Limb (tissue), 2 donors: ENCODE results near the gene F12.

Experiments
- DNase-seq, 2 donors: peaks; one replicate each; pipeline ENCODE4 v3.0.0-alpha.2; 2016; ENCODE audit errors: extremely low spot score in 2 of 2

The F12 gene

GRCh38 chr5:177357459-177358351 lies 51.7 kb downstream of the F12 start, which contains the start of gene RGS14:
RGS14 (plus strand) TSS chr5:177357924; CDS start chr5:177358025, 101 bp downstream.
- no peak for DNase-seq

- DNase-seq = no peak
Measured at GRCh38 chr5:177357146-177357458, 52.3 kb downstream of the F12 start.

- no peak for DNase-seq
Measured at GRCh38 chr5:177356746-177357145, 52.6 kb downstream of the F12 start.

- DNase-seq = no peak
Measured at GRCh38 chr5:177355868-177356168, 53.5 kb downstream of the F12 start.

GRCh38 chr5:177355162-177355867 lies 54.0 kb downstream of the F12 start:
- no peak for DNase-seq

- DNase-seq = no peak
Measured at GRCh38 chr5:177354711-177355110, 54.7 kb downstream of the F12 start.

GRCh38 chr5:177354256-177354655 lies 55.1 kb downstream of the F12 start:
- no peak for DNase-seq

- DNase-seq = no peak
Measured at GRCh38 chr5:177353093-177353492, 56.3 kb downstream of the F12 start.
